Tibial nerve (tissue), 4 donors: Measurements from ENCODE around the gene CNTF.

Experiments
- CTCF ChIP-seq, 5 experiments: fragments of 200-600 bp in 3 of 5; fragments of 450-650 bp in 2 of 5; sonication (generic) in 3 of 5; IDR thresholded peaks; one replicate each; pipeline ENCODE4 v1.5.1; 2016 to 2019; ENCODE audit warnings: antibody characterized with exemption in 5 of 5, mild to moderate bottlenecking in 3 of 5, moderate library complexity in 2 of 5
- EP300 ChIP-seq, 2 donors: sonication (generic); formaldehyde crosslinking; IDR thresholded peaks; one replicate each; pipeline ENCODE4 v1.6.1; 2017; ENCODE audit warnings: antibody characterized with exemption in 2 of 2, mild to moderate bottlenecking in 1 of 2
- POLR2A ChIP-seq, 2 donors: fragments of 450-650 bp; IDR thresholded peaks; one replicate each; pipeline ENCODE4 v1.6.1; 2017; ENCODE audit warnings: antibody characterized with exemption in 2 of 2, mild to moderate bottlenecking in 2 of 2, moderate library complexity in 2 of 2

- peak; percentile 19 to 56 (median 43) for TF ChIP-seq CTCF (IDR thresholded peaks at IDR 0.05)
- no peak for TF ChIP-seq POLR2A (IDR thresholded peaks at IDR 0.05)
- TF ChIP-seq EP300 (IDR thresholded peaks at IDR 0.05): no peak
These were observed 7.4 kb downstream of the CNTF start for GRCh38 chr11:58629857-58630256.
